CD4-positive, alpha-beta T cell treated with Interleukin-6 at 100 ng/mL for 8 hours (primary cell): Measurements from ENCODE around the gene TCEA3.

Experiments
- DNase-seq: peaks from one replicate; pipeline ENCODE4 v3.0.0-alpha.2; 2020; ENCODE audit warnings: mixed read lengths, low spot score

Gene TCEA3

DNA sequence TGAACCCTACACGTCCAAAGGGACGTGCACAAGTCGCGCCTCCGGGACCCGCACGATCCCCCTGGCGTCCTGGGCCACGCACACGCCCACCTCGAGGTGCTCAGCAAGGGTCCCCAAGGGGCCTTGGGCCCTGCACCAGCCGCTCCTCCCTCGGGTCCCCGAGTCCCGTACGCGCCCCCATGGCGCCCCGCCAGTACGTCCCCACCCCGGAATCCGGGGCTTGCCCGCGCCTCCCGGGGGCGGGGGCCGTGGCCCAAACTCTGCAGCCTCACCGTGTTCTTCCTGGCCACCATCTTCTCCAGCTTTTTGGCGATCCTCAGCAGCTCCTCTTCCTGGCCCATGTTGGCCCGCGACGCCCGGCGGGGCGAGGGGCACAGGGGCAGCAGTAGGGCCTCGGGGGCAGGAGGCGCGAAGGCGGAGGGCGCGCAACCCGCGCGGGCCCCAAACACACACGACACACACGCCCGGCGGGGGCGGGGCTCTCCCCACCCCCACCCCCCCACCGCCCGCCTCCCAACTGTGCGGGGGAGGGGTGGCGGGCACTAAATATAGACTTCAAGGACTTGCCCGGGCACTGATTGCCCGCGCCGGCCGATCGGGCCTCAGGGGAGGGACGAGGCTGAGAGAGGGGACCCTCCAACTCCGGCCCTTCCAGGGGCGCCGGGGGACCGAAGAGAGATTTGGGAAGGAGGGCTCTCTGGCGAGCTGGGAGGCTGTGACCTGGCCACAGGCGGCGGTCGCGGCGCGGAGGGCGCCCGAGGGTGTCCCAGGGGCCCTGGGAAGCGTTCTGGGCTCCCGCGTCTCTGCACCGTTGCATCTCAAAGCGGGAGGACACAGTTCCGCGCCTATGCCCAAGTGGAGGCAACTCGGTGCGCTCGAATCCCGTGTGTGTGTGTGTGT is at the start of gene TCEA3:
TSS of gene TCEA3 (minus strand) at position 456 of the 900 bp plus-strand sequence. CDS start at position 341, 115 bp downstream.
- peak; percentile 35 for DNase-seq

DNA sequence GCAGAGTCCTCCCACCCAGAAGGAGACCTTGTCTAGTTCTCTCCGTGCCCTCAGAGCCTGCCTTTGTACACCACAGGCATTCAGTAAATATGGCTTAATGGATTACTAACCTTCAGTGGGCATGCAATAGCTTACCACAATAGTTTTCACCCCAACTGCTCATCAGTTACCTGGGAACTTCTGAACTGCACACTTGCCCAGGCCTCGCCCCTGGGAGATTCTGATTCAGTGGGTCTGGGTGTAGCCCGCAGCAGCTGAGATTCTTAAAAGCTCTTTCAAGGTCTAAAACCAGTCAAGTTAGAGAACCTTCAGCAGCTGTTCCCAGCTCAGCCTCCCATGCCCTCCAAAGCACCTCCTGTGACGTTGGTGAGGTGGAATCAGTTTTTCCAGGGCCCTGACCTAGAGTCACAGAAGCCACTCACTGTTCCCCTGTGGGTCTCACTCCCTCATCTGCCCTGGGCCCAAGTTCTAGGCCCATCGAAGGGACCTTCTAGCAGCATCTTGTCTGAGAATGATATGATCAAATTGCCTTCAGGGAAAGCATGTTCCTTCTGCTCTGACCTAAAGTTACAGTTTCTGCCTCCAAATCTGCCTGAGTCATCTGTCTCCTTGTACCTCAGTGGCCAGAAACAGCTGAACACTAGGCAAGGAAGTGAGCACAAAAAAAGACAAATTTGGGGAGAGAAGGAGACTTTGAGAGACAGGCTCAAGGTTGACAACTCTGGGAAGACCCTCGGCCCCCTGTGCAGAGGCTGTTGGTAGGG is 48.7 kb upstream of the TCEA3 start:
- DNase-seq: no peak

DNA sequence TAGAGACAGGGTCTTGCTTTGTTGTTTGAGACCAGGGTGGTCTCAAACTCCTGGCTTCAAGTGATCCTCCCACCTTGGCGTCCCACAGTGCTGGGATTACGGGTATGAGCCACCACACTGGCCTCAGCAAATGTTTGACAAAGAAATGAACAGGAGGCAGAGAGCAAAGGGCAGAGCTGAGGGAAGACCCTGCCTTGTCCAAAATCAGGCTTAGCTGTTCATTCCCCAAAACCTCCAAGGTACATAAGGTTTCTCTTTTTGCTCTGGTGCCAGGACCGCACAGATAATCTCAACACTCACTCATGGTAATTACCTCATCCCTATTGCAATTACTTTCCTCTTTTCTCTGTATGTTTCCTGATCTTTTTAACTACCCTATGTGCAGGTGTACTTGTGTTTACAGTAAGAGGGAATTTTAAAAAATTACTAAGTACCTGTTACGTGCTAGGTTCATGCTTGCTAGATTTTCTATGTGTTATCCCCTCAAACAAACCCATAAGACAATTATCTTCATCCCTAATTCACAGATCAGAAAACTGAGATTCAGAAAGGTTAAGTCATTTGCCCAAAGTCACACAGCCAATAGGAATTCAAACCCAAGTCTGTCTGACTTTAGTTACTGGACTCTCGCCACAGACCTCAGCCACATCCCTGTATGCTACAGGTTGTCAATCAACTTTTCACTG is 47.9 kb upstream of the TCEA3 start:
- no peak for DNase-seq

DNA sequence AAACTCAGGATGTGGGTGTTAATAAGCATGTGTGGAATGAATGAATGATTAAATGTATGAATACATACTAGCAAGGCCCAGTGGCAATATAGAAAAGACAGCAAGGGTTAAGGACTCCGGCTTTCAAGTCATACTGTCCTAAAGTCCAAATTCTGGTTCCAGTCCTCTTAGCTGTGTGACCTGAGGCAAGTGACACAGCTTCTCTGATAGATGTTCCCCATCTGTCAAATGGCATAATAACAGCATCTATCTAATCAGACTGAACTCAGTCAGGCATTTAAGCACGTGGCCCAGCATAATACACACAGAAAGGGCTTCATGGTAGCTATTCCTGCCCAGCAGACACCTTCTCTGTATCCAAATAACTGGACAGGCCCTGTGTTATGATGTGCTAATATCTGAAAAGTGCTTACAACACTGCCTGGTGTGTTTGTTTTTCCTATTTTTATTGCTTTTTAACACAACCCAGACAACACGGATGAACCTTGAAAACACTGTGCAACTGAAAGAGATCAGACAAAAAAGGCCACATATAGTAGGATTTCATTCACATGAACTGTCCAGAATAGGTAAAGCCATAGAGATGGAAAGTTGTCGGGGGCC is 47.0 kb upstream of the TCEA3 start:
- no peak for DNase-seq

DNA sequence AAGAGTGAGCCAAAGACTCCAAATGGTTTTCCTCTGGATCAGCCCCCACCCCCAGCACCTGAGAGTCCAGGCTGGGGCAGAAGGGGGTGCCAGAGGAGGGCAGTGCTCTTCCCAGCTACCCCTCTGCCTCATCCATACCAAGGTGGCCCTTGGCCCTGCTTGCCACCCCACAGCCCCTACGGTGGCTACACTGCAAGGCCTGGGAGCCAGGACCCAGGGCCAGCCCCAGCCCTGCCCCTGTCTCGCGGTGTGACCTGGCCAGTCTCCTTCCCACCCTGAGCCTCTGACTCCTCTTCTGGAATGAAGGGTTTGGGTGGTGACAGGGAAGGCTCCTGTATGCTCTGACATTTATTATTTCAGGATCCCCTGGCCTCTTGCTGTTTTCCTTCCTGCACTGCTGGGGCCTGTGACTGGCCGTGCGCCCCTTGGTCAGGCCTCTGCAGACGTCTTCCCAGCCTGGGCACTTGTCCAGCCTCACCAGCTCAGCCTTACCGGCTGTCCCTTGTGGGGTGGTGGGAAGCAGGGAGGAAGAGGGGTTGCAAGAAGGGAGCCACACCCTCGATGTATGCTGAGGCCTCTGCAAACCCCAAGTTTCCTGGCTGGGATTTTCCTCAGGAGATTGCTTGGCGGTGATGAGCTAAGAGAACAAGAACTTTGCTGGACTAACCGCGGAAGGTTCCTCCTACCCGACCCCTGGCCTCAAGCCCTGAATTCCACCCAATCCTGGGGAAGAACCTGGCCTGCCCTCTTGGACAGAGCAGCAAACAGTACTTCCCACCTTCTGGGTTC is 45.9 kb upstream of the TCEA3 start:
- DNase-seq: no peak

DNA sequence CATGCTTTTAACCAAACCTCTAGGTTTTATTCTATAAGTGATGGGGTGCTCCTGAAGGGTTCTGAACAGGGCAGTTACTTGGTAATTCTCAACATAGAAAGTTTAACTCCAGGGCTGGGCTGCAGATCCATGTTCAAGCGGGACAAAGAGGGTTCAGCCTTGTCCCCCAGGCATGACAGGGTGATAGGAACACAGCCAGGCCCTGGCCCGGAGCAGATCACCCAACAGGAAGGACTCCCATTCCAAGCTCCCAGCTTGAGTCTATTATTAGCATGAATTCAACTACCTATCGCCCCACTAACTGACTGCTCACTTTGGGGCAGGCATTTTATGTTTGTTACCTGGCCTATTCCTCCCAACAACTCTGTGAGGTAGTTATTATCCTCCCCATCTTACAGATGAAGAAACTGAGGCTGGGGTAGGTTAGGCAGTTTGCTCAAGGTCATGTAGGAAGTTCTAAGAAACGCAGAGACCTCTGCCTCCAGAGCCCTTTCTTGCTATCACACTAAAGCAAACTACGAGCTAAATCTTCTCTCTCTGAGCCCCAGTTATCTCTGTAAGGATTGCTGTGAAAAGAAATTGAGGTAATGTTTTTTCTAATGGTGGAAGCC is 44.9 kb upstream of the TCEA3 start:
- DNase-seq: no peak

DNA sequence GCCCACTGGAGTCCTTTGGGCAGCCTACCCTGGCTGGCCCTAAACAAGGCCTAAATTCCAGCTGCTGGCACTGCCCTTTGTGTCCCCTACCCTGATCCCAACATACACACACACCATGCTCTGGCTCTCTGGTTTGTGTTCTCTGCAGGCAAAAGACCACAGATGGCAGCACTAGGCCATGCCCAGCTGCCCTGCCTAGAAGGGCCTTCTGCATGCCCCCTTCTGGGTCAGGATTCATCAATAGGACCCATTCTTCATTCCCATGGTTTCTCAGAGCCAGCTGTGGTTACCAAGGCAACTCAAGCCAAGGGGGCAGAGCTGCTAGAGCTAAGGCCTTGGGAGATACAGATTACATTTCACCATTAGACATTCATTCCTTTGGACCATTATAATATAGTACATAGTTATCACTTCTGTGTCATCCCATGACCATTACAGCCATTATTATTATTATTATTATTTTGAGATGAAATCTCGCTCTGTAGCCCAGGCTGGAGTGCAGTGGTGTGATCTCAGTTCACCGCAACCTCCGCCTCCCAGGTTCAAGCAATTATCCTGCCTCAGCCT is 42.0 kb upstream of the TCEA3 start:
- no peak for DNase-seq

DNA sequence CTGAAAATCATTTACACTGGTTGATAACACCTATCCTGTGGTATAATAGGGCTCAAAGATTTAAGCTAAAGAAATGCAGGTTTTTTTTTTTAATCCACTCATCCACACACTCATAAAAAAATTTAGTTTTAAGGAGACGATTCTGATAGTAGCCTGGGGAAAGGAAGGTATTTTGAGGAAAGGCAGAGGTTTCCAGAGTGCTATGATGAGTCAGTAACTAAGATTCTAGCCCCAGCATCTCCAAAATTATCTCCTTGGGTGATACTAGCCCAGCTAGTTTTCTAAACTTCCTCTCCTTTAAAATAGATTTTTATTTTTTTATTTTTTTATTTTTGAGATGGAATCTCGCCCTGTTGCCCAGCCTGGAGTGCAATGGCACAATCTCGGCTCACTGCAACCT is 38.7 kb upstream of the TCEA3 start:
- DNase-seq: no peak

DNA sequence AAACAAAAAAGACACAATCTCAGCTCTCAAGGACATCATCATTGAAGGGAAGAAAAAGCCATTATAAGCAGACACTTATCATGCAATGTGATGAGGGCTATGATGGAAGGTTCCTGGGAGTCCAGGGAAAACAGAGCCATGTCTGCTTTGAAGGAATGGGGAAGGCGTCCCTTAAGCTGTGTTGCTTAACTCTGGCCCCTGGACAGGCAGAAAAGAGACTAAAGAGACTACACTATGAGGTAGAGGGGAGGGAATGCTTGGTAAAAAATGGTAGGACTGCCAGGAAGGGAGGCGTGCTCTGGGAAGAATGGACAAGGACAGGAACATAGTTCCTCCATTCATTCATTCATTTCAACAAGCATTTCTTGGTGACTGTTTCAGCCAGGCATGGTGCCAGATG is 38.2 kb upstream of the TCEA3 start:
- DNase-seq: no peak

DNA sequence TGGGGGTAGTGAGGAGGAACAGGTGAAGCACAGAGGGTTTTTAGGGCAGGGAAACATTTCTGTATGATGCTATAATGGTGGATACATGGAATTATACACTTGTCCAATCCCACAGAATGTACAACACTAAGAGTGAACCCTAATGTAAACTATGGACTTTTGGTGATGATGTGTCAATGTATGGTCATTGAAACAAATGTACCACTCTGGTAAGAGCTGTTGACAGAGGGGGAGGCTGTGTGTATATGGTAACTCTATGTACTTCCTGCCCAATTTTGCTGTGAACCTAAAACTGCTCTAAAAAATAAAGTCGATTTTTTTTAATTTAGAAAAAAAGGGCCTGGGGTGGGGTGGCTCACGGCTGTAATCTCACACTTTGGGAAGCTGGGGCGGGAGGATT is 36.5 kb upstream of the TCEA3 start:
- no peak for DNase-seq

DNA sequence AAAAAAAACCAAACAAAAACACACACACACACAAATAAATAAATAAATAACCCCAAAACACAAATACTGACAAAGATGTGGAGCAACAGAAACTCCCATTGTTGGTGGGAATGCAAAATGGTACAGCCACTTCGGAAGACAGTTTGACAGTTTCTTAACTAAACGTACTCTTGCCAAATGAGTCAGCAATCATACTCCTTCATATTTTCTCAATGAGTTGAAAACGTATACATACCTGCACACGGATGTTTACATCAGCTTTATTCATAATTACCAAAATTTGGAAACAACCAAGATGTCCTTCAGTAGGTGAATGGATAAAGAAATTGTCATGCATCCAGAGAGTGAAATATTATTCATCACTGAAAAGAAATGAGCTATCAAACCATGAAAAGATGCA is 36.0 kb upstream of the TCEA3 start:
- DNase-seq: no peak

DNA sequence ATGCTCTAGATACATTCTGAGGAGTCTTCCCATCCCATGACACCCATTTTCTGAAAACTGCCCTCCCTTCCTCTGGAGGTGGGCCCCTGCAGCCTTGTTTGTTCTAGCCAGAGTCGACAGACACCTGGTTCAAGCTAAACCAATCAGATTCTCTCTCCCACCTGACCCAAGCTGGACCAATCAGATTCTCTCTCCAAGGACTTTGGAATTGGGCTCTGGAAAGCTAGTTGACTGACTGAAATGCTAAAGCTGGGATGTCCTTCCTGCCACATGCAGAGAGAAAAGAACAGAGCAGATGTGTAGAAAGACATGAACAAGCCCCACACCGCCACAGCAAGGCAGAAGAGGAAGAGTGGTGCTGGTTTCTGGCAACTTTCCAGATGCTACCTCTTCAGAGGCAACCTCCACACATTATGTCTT is 34.8 kb upstream of the TCEA3 start:
- DNase-seq: no peak

DNA sequence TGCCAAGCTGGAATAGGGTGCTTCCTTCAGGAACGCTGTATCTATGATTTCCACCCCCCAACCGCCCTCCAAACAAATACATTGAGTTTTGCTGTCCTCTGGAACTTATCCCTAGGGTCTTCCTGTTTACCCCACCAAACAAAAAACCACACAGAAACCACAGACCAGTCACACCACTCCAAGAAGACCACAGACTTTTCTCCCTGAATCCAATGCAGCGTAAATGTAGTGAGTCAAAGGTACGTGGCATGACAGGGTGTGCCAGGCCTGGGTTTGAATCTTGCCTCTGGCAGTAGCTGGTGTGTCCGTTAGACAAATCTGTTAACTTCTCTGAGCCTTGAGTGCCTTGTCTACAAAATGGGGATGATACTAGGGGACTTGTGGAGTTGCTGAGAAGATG is 31.7 kb upstream of the TCEA3 start:
- DNase-seq: no peak

DNA sequence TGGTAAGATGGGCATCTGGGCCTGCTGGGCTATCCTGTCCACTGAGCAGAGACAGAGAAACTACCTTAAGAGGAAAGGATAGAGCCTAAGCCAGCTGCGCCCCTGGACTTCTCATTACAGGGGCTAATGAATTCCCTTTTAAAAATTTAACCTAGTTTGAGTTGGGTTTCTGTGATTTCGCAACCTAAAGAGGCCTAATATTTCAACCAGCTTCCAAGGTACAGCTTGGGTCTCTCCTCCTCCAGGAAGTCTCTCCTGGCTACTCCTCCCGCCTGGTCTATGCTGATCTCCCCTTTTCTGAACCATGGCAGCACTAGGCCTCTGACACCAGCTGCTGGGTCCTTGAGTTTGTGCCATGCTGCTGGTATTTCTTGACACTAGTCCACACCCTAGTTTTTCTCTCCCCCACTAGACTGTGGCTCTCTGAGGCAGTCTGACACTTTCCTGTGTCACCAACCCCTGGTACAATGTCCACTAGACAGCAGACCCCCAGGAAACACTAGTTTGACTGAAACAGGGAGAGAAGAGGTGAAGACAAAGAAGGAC is 29.0 kb upstream of the TCEA3 start:
- no peak for DNase-seq

DNA sequence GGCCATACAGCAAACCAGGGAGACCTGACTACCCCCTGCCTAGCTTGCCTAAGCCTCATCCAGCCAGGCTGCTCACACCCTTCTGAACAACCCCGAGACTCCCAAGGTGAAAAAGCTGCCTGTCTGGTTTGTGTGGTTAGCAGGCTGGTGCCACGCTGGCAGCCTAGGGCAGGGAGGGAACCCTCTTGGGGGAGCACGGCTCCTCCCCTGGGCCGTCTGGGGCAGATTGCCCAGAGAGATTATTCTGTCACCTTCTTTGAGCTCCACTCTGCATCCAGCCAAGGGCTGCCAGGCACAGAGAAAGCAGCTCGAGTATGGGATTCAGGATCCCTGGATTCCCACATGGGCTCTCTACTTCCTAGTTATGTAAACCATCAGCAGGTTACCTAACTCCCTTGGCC is 27.5 kb upstream of the TCEA3 start:
- peak; percentile 37 for DNase-seq

DNA sequence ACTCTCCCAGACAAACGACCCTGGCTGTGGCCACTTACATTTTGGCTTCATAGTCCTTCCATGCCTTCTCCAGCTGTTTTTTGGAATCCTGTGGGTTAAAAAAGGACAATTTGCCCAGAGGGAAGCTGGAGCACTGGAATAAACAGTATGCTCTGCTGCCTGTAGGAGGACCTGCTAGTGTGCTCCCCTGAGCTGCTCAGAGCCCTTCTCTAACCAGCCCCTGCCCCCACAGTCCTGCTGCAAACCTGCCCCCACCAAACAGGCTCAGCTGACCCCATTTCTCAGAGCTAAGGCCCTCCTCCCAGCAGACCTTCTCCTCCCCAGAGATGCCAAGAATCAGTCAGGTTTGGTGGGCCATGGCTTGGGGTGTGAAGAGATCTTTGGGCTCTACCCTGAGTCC is 26.9 kb upstream of the TCEA3 start:
- DNase-seq: no peak

DNA sequence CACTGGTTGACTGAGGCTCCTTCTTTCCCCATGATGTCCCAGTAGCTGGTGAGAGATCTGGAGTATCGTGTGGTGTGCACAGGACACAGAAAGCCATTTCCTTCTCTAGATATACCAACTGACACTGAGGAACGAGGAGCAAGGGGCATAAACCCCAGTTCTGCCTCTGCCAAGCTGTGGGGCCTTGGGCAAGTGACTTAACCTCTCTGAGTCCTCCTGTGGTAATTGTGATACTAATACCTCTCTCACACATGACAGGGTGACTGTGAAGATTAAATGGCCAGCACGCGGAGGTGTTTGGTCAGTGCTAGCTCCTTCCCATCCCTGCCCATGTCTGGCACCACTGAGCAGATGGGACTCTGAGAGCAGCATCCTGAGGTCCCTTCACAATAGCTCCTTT is 26.3 kb upstream of the TCEA3 start:
- no peak for DNase-seq

DNA sequence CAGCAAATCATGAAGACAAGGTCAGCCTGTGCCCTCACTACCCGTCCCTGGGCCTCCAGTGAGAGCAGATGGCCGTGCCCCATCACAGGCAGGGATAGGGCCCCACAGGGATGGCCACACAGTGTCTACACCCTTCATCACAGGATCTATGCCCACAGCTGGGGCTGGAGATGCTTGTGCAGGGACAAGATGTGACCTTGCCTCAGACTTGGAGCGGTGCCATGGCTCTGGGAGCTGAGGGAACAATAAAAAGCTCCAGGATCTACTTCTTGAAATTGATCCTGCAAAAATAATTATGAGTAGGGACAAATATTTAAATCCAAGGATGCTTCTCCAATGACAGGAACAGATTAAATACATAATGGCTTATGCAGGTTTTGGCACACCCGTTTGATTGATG is 25.4 kb upstream of the TCEA3 start:
- no peak for DNase-seq

DNA sequence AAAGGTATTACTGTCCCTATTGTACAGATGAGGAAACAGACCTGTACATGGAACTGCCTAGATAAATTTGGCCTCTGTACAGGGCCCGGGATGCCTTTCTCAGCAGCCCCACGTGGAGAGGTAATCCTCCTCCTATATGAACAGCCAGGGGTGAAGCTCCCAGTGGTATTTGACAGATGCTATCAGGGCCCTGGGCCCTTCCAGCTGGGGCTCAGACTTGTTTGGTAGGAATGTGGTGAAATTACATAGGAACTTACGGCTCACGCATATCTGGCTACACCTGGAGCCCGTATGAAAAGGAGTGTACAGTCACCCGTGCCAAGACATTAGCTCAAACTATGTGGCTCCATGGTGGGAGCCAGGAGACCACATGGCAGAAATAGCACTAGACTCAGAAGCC is 24.8 kb upstream of the TCEA3 start:
- DNase-seq: no peak

DNA sequence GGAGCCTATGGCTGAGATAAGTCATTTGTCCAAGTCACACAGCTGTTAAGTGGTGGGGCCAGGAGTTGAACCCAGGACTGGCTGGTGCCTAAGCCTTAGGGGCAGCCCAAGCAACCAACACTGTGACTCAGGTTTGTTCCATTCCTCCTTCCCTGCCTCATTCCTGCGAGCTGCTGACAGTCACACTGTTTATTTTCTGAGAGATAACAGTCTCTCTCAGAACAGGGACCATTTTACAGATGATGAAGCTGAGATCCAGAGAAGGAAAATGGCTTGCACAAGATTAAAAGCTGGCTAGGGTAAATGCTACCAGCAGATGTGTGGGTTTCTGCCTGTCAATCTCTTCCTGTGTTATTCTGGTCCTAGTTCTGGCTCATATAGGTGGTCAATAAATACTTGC is 24.3 kb upstream of the TCEA3 start:
- no peak for DNase-seq
